Smooth muscle cell (in vitro differentiated cells): ENCODE measurements around the gene CENPF. TPM values are rescaled to one million over a fixed set of nuclear protein-coding genes. Genes with fewer than 3 reads are reported as not detected.
"Not testable (repeated sequence)": the region's sequence is repeated elsewhere in the genome, so short reads cannot be mapped to it uniquely, and the experiment has no call there.

Experiments
- DNase-seq: peaks from one replicate; lab custom pipeline; 2025; ENCODE audit not compliant: unreplicated experiment; lab: John Stamatoyannopoulos, UW
- H2AFZ ChIP-seq: fragments of 200-600 bp; sonication (generic); 2 replicates; pipeline ENCODE4 v1.6.0; 2016; ENCODE audit warnings: antibody characterized with exemption, low read depth, mild to moderate bottlenecking
- H3F3A ChIP-seq: fragments of 200-600 bp; sonication (generic); 2 replicates; pipeline ENCODE4 v1.6.0; 2017; ENCODE audit warnings: antibody characterized with exemption, low read depth
- H3K27ac ChIP-seq: fragments of 200-600 bp; sonication (generic); 2 replicates; pipeline ENCODE4 v1.5.1; 2016; ENCODE audit warnings: low read depth, mild to moderate bottlenecking
- H3K27me3 ChIP-seq: fragments of 200-600 bp; sonication (generic); 2 replicates; pipeline ENCODE4 v1.6.1; 2016; ENCODE audit warnings: low read depth, mild to moderate bottlenecking
- H3K36me3 ChIP-seq: fragments of 200-600 bp; sonication (generic); 2 replicates; pipeline ENCODE4 v1.5.1; 2016; ENCODE audit warnings: low read depth
- H3K4me1 ChIP-seq: fragments of 200-600 bp; sonication (generic); 2 replicates; pipeline ENCODE4 v1.5.1; 2016; ENCODE audit warnings: low read depth
- H3K4me2 ChIP-seq: fragments of 200-600 bp; sonication (generic); 2 replicates; pipeline ENCODE4 v1.6.0; 2016; ENCODE audit warnings: mild to moderate bottlenecking
- H3K4me3 ChIP-seq: fragments of 200-600 bp; sonication (generic); 2 replicates; pipeline ENCODE4 v1.5.1; 2016; ENCODE audit warnings: mild to moderate bottlenecking
- H3K79me2 ChIP-seq: fragments of 200-600 bp; sonication (generic); 2 replicates; pipeline ENCODE4 v1.6.0; 2016; ENCODE audit warnings: low read depth, mild to moderate bottlenecking
- H3K9ac ChIP-seq: fragments of 200-600 bp; sonication (generic); 2 replicates; pipeline ENCODE4 v1.6.0; 2016; ENCODE audit warnings: low read depth
- H3K9me3 ChIP-seq: fragments of 200-600 bp; sonication (generic); replicated peaks from 2 replicates; pipeline ENCODE4 v1.5.1; 2016; ENCODE audit warnings: low read depth
- H4K20me1 ChIP-seq: fragments of 200-600 bp; sonication (generic); 2 replicates; pipeline ENCODE4 v1.6.0; 2016; ENCODE audit warnings: low read depth
- CTCF ChIP-seq: fragments of 200-600 bp; sonication (generic); IDR thresholded peaks from 2 replicates; pipeline ENCODE4 v1.5.1; 2017; ENCODE audit warnings: borderline replicate concordance, mild to moderate bottlenecking, antibody characterized with exemption; ENCODE audit not compliant: insufficient read depth, poor library complexity, severe bottlenecking
- WGBS: methylation state at CpG from one replicate; pipeline ENCODE4 v1.1.7; 2016; ENCODE audit warnings: low lambda C conversion rate; 5-methylcytosine and 5-hydroxymethylcytosine counted together
- polyA plus RNA-seq: library from polyadenylated mRNA; unstranded; fragments of >200 nt; fragmentation: Nextera tagmentation; extraction: Ambion mirVana; gene quantifications from 2 replicates; pipeline ENCODE4 v1.2.1, GENCODE V29; 2016
- total RNA-seq: library from RNA; depleted of rRNA; stranded (reverse); fragments of >200 nt; gene quantifications from 2 replicates; pipeline ENCODE4 v1.2.3, GENCODE V29; 2014

The CENPF gene
- total and polyA plus RNA-seq, 2 experiments from 2014 or later: 7.4 to 8.3 TPM

GRCh38 chr1:214608216-214608783 is 5.3 kb downstream of the CENPF start:
- not testable (repeated sequence) for H3F3A ChIP-seq, H3K4me3 ChIP-seq, H3K36me3 ChIP-seq, H3K4me1 ChIP-seq, H2AFZ ChIP-seq, H3K4me2 ChIP-seq, H3K9me3 ChIP-seq, H4K20me1 ChIP-seq, H3K27me3 ChIP-seq, H3K27ac ChIP-seq, DNase-seq, H3K9ac ChIP-seq
- H3K79me2 ChIP-seq: peaks cover 51% of the 10 kb centered on the region
- 98% methylated on average over 36 of the region's 45 CpGs for WGBS

- not testable (repeated sequence) for H3K36me3 ChIP-seq, H3K9ac ChIP-seq, H3K27ac ChIP-seq, H4K20me1 ChIP-seq, H3K4me1 ChIP-seq, H3F3A ChIP-seq, DNase-seq, H3K4me2 ChIP-seq, H2AFZ ChIP-seq, H3K9me3 ChIP-seq, H3K27me3 ChIP-seq, H3K4me3 ChIP-seq
- H3K79me2 ChIP-seq: peaks cover 45% of the 10 kb centered on the region
- WGBS: 100% methylated on average over 5 of the region's 43 CpGs
Observed at GRCh38 chr1:214608817-214609216, 5.8 kb downstream of the CENPF start.

GRCh38 chr1:214609692-214610091 is 6.7 kb downstream of the CENPF start:
- no peak overlapping the region for H3K4me2 ChIP-seq
- H3K4me1 ChIP-seq: peaks cover 5% of the 10 kb centered on the region
- H3F3A ChIP-seq: no peaks in the 10 kb centered on the region
- H3K9ac ChIP-seq: no peak overlapping the region
- no peak overlapping the region for H3K27ac ChIP-seq
- no peaks in the 10 kb centered on the region for H3K9me3 ChIP-seq
- no peak overlapping the region for H3K4me3 ChIP-seq
- no peaks in the 10 kb centered on the region for H3K27me3 ChIP-seq
- no peak overlapping the region for H2AFZ ChIP-seq
- H4K20me1 ChIP-seq: no peaks in the 10 kb centered on the region
- TF ChIP-seq CTCF: no peak
- DNase-seq: no peak
- H3K36me3 ChIP-seq: no peaks in the 10 kb centered on the region
- H3K79me2 ChIP-seq: peaks cover 37% of the 10 kb centered on the region
- WGBS: 100% methylated on average over 1 of the region's 1 CpG

- H3K36me3 ChIP-seq, H3F3A ChIP-seq, H3K27me3 ChIP-seq, H3K4me2 ChIP-seq, H3K4me3 ChIP-seq, H3K4me1 ChIP-seq, H3K9ac ChIP-seq, H2AFZ ChIP-seq, H3K9me3 ChIP-seq, DNase-seq, H4K20me1 ChIP-seq, H3K27ac ChIP-seq: not testable (repeated sequence)
- peaks cover 32% of the 10 kb centered on the region for H3K79me2 ChIP-seq
Observed at GRCh38 chr1:214610136-214610535, 7.1 kb downstream of the CENPF start.

GRCh38 chr1:214615109-214615508 is 12.1 kb downstream of the CENPF start:
- WGBS: 99% methylated on average over 6 of the region's 6 CpGs
- Histone ChIP-seq H3K4me2 (no peak overlapping the region), H2AFZ (no peak overlapping the region), H3K4me1 (no peaks in the 10 kb centered on the region), H3K27me3 (no peaks in the 10 kb centered on the region), H3K79me2 (peaks cover 17% of the 10 kb centered on the region), H3K36me3 (no peaks in the 10 kb centered on the region), H3K9ac (no peak overlapping the region), H3K27ac (no peak overlapping the region), H4K20me1 (no peaks in the 10 kb centered on the region), H3K4me3 (no peak overlapping the region), H3F3A (no peaks in the 10 kb centered on the region), H3K9me3 (no peaks in the 10 kb centered on the region)
- no peak for DNase-seq
- no peak for TF ChIP-seq CTCF
